Smooth muscle cell (in vitro differentiated cells): Measurements from ENCODE around the gene CDC27. TPM values are rescaled to one million over a fixed set of nuclear protein-coding genes. Genes with fewer than 3 reads are reported as not detected.
A peak's percentile ranks its signal among the peaks of the same experiment; 100 is the strongest.

Experiments
- DNase-seq: peaks from one replicate; lab custom pipeline; 2025; ENCODE audit not compliant: unreplicated experiment; lab: John Stamatoyannopoulos, UW
- H2AFZ ChIP-seq: fragments of 200-600 bp; sonication (generic); 2 replicates; pipeline ENCODE4 v1.6.0; 2016; ENCODE audit warnings: antibody characterized with exemption, low read depth, mild to moderate bottlenecking
- H3F3A ChIP-seq: fragments of 200-600 bp; sonication (generic); 2 replicates; pipeline ENCODE4 v1.6.0; 2017; ENCODE audit warnings: antibody characterized with exemption, low read depth
- H3K27ac ChIP-seq: fragments of 200-600 bp; sonication (generic); 2 replicates; pipeline ENCODE4 v1.5.1; 2016; ENCODE audit warnings: low read depth, mild to moderate bottlenecking
- H3K27me3 ChIP-seq: fragments of 200-600 bp; sonication (generic); 2 replicates; pipeline ENCODE4 v1.6.1; 2016; ENCODE audit warnings: low read depth, mild to moderate bottlenecking
- H3K36me3 ChIP-seq: fragments of 200-600 bp; sonication (generic); 2 replicates; pipeline ENCODE4 v1.5.1; 2016; ENCODE audit warnings: low read depth
- H3K4me1 ChIP-seq: fragments of 200-600 bp; sonication (generic); 2 replicates; pipeline ENCODE4 v1.5.1; 2016; ENCODE audit warnings: low read depth
- H3K4me2 ChIP-seq: fragments of 200-600 bp; sonication (generic); 2 replicates; pipeline ENCODE4 v1.6.0; 2016; ENCODE audit warnings: mild to moderate bottlenecking
- H3K4me3 ChIP-seq: fragments of 200-600 bp; sonication (generic); 2 replicates; pipeline ENCODE4 v1.5.1; 2016; ENCODE audit warnings: mild to moderate bottlenecking
- H3K79me2 ChIP-seq: fragments of 200-600 bp; sonication (generic); 2 replicates; pipeline ENCODE4 v1.6.0; 2016; ENCODE audit warnings: low read depth, mild to moderate bottlenecking
- H3K9ac ChIP-seq: fragments of 200-600 bp; sonication (generic); 2 replicates; pipeline ENCODE4 v1.6.0; 2016; ENCODE audit warnings: low read depth
- H3K9me3 ChIP-seq: fragments of 200-600 bp; sonication (generic); replicated peaks from 2 replicates; pipeline ENCODE4 v1.5.1; 2016; ENCODE audit warnings: low read depth
- H4K20me1 ChIP-seq: fragments of 200-600 bp; sonication (generic); 2 replicates; pipeline ENCODE4 v1.6.0; 2016; ENCODE audit warnings: low read depth
- WGBS: methylation state at CpG from one replicate; pipeline ENCODE4 v1.1.7; 2016; ENCODE audit warnings: low lambda C conversion rate; 5-methylcytosine and 5-hydroxymethylcytosine counted together
- polyA plus RNA-seq: library from polyadenylated mRNA; unstranded; fragments of >200 nt; fragmentation: Nextera tagmentation; extraction: Ambion mirVana; gene quantifications from 2 replicates; pipeline ENCODE4 v1.2.1, GENCODE V29; 2016
- total RNA-seq: library from RNA; depleted of rRNA; stranded (reverse); fragments of >200 nt; gene quantifications from 2 replicates; pipeline ENCODE4 v1.2.3, GENCODE V29; 2014
- TF ChIP-seq, protein P1 (sequence below): fragments of 200-600 bp; sonication (generic); IDR thresholded peaks from 2 replicates; pipeline ENCODE4 v1.5.1; 2017; ENCODE audit warnings: borderline replicate concordance, mild to moderate bottlenecking, antibody characterized with exemption; ENCODE audit not compliant: insufficient read depth, poor library complexity, severe bottlenecking

CDC27 gene
- total and polyA plus RNA-seq, 2 experiments from 2014 or later, result 53.1 to 101 TPM

DNA sequence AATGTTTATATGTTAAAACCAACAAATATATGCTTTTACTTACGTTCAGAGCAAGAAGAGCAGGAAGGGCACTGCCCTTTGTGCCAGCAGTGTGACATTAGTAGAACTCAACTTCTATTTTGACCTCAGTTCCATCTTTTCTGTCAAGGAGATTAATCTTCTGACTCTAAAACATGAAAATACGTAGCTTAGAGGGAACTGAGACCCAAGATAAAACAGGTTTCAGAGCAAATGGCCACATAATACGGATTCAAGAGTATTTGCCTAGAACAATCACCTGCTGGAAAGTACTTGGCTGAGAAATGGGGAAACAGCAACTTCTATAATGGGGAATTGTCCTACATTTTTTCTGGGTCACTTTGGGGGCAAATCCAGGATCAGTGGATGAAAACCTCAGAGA lies 42.2 kb upstream of the CDC27 start:
- Histone ChIP-seq H3K4me1 (no peaks in the 10 kb centered on the region), H3K79me2 (no peaks in the 10 kb centered on the region), H3K4me3 (no peak overlapping the region), H3K9ac (no peak overlapping the region), H3F3A (no peaks in the 10 kb centered on the region), H3K27me3 (no peaks in the 10 kb centered on the region), H2AFZ (no peak overlapping the region), H3K9me3 (no peaks in the 10 kb centered on the region), H4K20me1 (no peaks in the 10 kb centered on the region), H3K27ac (no peak overlapping the region), H3K4me2 (no peak overlapping the region), H3K36me3 (no peaks in the 10 kb centered on the region)
- DNase-seq, result no peak
- TF ChIP-seq, protein P1, sequence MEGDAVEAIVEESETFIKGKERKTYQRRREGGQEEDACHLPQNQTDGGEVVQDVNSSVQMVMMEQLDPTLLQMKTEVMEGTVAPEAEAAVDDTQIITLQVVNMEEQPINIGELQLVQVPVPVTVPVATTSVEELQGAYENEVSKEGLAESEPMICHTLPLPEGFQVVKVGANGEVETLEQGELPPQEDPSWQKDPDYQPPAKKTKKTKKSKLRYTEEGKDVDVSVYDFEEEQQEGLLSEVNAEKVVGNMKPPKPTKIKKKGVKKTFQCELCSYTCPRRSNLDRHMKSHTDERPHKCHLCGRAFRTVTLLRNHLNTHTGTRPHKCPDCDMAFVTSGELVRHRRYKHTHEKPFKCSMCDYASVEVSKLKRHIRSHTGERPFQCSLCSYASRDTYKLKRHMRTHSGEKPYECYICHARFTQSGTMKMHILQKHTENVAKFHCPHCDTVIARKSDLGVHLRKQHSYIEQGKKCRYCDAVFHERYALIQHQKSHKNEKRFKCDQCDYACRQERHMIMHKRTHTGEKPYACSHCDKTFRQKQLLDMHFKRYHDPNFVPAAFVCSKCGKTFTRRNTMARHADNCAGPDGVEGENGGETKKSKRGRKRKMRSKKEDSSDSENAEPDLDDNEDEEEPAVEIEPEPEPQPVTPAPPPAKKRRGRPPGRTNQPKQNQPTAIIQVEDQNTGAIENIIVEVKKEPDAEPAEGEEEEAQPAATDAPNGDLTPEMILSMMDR, result no peak
- WGBS, result 92% methylated on average over 3 of the region's 3 CpGs

- H3K9ac ChIP-seq, result no peak overlapping the region
- no peak for DNase-seq
- 92% methylated on average over 10 of the region's 10 CpGs for WGBS
- H4K20me1 ChIP-seq, result no peaks in the 10 kb centered on the region
- H2AFZ ChIP-seq, result no peak overlapping the region
- no peaks in the 10 kb centered on the region for H3K4me1 ChIP-seq
- TF ChIP-seq, protein P1, result no peak
- no peaks in the 10 kb centered on the region for H3K9me3 ChIP-seq
- H3K4me3 ChIP-seq, result no peak overlapping the region
- no peaks in the 10 kb centered on the region for H3K36me3 ChIP-seq
- H3K27me3 ChIP-seq, result no peaks in the 10 kb centered on the region
- no peaks in the 10 kb centered on the region for H3F3A ChIP-seq
- H3K79me2 ChIP-seq, result no peaks in the 10 kb centered on the region
- H3K27ac ChIP-seq, result no peak overlapping the region
- H3K4me2 ChIP-seq, result no peak overlapping the region
Observed at GRCh38 chr17:47230864-47231263, 41.8 kb upstream of the CDC27 start.

- Histone ChIP-seq H3K36me3 (no peaks in the 10 kb centered on the region), H3K4me1 (no peaks in the 10 kb centered on the region), H3K4me3 (peak overlapping the region; percentile 39), H3K27ac (peak overlapping the region; percentile 49), H3K79me2 (no peaks in the 10 kb centered on the region), H3K4me2 (peak overlapping the region; percentile 82), H2AFZ (peak overlapping the region; percentile 87), H3K9me3 (no peaks in the 10 kb centered on the region), H3F3A (no peaks in the 10 kb centered on the region), H4K20me1 (no peaks in the 10 kb centered on the region), H3K27me3 (no peaks in the 10 kb centered on the region), H3K9ac (peak overlapping the region; percentile 50)
- WGBS, result 19% methylated on average over 22 of the region's 22 CpGs
- DNase-seq, result peak; percentile 42
- TF ChIP-seq, protein P1, result peak; percentile 91
Observed at GRCh38 chr17:47229535-47230443, 40.7 kb upstream of the CDC27 start.
